GM19463 (cell line): ENCODE data around the gene ARL4A.
A peak's percentile ranks its signal among the peaks of the same experiment; 100 is the strongest.
"Not testable (repeated sequence)": the region's sequence is repeated elsewhere in the genome, so short reads cannot be mapped to it uniquely, and the experiment has no call there.

Source experiments
- ATAC-seq: cut with Tn5 transposase; IDR thresholded peaks from one replicate; pipeline ENCODE4 v1.9.1; 2021; ENCODE audit warnings: mild to moderate bottlenecking, moderate library complexity; ENCODE audit not compliant: unreplicated experiment

ARL4A gene

DNA sequence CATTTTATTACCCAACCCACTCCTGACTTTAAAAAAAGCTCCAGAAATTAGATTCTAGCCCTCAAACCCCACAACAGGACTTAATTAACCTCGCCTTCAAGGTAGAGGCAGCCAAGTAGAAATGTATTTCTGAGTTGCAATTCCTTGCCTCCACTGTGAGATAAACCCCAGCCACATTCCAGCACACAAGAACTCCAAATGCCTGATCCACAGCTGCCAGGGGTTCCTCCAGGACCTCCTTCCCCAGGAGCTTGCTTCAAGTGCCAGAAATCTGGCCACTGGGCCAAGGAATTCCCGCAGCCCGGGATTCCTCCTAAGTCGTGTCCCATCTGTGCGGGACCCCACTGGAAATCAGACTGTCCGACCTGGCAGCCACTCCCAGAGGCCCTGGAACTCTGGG, 25.9 kb upstream of the ARL4A start:
- no peak for ATAC-seq

DNA sequence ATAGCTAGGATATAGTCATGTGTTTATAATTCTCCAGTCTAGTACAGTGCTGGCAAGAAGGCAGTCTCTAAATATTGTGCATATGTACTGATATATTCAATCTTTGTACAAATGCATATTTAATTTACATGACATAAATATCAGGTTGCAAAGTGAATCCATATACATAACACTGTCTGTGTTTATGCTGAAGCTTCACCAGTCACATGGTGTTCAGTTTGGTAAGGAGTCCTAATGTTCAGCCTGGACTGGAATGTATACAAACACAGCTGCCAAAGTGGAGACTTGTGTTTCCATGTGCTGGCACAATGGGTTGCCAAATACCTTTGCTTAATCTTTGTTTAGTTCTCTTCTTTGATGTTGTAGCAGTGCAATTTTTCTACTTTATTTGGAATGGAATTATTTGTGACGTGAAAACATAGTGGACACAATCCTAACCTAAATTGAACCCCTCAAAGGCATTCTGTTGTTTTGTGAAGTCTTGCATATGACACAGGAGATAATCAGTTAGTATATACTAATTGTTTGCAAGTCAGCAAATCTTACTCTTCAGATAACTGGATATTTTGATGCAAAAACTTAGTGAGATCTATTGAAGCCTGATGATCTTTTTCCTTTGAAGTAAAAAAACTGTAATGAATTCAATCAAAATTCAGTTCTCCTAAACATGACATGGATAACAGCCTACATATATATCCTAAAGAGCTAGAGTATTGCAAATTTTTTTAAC, 17.3 kb upstream of the ARL4A start:
- ATAC-seq = no peak

DNA sequence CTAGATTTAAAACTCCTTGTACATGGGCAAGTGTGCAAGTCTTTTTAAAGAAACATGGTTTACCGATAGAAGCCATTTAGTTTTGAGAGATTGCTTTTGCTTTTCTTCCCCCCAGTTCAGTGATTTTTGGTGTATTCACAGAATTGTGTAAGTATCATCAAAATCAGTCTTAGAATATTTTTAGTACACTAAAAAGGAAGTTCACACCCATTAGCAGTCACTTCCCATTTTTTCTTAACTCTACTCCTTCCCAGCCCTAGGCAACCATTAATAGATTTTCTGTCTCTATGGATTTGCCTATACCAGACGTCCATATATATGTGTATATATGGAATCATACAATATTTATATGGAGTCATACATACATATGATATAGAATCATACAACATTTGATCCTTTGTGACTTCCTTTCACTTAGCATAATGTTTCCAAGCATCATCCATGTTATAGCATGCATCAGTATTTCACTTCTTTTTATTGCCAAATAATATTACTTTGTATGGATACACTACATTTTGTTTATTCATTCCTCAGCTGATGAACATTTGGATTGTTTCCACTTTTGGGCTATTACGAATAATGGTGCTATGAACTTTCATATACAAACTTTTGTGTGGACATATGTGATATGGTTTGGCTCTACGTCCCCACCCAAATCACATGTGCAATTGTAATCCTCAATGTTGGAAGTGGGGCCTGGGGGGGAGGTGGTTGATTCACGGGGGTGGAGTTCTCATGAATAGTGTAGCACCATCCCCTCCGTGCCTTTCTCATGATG, 16.5 kb upstream of the ARL4A start:
- ATAC-seq = no peak

DNA sequence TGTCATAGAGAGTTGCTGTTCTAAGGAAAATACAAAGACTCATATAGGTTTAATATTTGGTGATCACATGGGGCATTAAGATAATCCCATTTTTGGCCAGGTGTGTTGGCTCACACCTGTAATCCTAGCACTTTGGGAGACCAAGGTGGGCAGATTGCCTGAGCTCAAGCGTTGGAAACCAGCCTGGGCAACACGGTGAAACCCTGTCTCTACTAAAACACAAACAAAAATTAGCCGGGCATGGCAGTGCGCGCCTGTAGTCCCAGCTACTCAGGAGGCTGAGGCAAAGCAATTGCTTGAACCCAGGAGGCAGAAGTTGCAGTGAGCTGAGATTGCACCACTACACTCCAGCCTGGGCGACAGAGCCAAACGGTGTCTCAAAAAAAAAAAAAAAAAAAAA, 14.0 kb upstream of the ARL4A start:
- not testable (repeated sequence) for ATAC-seq

DNA sequence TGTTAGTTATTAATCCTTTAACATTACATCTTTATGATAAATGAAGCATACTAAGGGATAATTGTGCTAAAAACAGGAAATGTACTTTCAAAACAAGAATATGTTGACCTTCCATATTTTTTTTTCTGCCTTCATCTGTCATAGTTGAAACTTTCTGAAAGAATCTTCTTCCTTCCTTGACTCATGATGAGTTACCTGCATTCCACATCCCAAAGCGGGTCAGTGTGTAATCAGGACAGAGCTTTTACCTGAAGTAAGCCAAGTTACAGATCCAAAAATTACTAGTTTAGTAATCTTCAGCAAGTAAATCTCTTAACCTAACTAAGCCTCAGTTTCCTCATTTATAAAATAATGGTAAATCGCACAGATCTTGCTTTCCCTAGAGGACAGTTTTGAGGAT, 13.4 kb upstream of the ARL4A start:
- ATAC-seq = no peak

DNA sequence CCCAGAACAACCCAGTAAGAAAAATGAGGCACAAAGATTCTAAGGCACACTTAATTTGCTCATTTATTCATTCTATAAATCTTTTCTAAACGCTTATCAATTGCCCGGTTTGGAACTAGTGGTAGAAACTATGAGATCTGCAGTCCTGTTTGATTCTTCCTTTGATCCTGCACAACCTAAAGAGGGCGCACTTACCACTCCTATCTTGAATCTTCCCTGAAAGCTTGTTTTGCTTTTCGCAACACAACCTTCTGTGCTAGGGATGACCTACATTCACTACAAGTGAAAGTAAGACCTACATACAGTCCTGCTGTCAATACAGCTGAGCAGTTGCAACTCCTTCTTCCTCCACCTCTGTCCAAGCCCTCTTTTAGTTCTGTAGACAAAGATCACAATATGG, 12.6 kb upstream of the ARL4A start:
- ATAC-seq = peak; percentile 63

DNA sequence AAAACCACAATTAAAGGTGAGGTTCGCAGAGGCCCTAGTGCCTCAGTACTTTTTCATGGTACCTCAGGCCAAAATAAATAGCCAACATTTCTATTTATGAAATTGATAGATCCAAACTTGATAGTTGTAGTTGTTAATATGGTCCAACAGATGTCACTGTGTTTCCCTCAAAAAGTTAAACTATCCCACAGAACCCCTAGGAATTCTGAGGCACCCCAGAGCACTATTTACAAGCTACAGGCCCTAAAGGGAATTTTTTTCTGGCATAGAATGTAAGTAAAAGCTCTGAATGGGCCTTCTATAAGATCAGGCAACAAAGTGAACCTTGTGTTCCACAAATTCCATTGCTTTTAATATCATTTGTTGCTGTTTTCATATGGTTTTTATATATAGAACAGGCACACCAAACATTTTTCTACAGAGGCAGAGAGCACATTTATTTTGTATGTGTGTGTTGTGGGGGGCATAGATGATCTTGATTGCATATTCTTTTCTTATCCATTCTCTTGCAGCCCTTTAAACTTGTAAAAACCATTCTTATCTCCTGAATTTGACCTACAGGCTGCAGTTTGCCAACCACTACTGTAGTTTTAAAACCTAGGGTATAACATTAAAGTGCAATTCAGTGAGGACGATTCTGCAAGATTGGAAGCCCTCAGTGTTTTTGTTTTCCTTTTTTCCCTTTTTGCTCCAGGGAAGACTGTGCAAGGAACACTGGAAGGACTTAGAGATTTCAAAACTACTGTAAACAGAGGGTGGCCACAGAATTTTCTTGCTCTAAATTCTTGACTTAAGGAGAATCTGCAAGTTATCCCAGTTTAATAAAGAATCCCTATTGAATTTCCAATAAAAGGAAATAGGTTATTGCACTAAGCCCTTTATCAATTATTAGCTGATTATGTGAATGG, 3.5 kb upstream of the ARL4A start:
- ATAC-seq = no peak

DNA sequence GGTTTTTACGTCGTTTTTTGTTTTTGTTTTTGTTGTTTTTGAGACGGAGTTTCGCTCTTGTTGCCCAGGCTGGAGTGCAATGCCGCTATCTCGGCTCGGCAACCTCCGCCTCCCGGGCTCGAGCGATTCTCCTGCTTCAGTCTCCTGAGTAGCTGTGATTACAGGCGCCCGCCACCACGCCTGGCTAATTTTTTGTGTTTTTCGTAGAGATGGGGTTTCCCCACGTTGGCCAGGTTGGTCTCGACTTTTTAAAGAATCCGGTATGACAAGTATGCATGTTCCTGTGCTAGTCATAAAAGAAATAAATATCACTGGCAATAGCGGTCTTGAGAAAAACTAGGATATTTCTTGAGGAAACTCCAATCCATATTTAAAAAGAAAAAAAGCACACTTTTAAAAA, 2.7 kb upstream of the ARL4A start:
- no peak for ATAC-seq

DNA sequence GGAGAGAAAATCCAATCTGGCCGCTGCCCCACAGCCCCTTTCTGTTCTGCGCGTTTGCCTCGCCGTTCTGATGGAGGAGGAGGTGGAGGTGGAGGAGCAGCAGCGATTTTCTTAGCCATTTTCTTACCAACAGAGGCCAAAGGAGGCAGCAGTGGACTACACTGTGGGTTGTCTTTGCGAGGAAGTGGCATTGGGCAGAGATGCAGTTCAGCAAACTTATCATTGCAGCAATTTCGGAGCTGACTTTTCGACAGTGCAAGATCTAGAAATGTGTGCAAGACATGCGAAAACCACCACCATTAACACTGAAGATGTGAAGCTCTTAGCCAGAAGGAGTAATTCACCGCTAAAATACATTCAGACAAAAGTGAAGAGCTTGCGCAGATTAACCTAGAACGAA, 1.9 kb upstream of the ARL4A start:
- no peak for ATAC-seq

DNA sequence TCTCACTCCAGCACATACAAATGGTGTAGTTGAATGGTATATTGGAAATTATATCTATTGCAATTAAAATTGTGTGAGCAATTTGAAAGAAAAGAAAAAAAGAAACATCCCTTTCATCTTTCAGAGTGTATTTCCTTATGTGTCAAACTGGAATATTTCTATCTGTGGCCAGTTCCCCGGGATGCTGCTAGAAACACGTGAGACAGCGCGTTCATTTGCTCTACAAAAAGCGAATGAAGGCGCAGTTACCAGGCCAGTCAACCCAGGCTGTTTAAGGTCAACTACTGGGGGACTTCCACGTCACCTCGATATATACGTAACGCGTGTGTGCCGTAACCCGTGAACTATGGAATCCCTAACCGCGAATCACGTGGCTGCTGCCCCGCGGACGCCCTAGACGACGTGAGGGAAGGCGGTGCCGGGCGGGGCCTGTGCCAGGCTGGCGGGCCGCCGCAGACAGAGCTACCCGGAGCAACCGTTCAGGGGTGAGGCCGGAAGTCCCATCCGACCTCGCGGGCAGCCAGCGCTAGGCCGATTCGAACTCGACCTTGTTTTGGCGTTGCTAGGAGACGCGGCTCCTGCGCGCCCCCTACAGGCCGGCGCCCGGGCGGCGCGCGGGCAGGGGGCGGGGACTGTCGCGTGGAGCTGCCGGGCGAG, 1.1 kb upstream of the ARL4A start:
- ATAC-seq = peak; percentile 70

DNA sequence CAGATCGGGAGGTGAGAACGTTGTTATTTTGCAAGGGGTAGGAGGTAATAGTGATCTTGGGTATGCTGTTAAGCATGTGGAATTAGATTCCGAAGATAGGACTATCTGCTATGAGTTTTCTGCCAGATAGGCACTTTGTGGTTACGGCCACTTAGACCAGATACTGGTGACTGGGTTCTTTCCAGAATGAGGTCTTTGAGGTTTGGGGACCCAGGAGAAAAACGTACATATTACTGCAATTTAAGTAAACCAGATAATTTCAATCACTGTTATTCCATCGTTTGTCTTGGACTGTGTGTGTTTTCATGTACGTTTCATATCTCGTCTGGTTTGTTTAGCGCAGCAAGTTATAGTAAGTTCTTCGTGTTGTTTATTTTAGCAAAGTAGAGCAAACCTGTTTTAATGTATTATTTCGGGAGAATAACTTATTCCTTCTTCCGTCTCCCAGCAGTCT, 312 bp downstream of the ARL4A start:
- ATAC-seq = no peak

DNA sequence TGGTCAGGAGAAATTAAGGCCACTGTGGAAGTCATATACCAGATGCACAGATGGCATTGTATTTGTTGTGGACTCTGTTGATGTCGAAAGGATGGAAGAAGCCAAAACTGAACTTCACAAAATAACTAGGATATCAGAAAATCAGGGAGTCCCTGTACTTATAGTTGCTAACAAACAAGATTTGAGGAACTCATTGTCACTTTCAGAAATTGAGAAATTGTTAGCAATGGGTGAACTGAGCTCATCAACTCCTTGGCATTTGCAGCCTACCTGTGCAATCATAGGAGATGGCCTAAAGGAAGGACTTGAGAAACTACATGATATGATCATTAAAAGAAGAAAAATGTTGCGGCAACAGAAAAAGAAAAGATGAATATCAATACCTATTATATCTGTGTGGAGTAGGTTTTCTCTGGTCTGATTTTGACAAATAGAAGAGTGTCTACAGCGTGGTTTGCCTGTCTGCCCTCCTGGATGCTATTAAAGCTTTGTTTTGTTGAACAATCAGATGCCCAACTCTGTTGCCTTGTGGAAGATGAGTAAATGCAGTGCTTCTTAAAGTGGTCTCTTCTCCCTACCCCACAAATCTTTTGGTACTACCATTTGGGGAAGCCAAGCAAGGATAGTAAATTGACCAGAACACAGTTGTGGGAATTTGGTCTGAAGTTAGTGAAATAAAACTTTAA, 1.2 kb downstream of the ARL4A start:
- ATAC-seq = not testable (repeated sequence)

DNA sequence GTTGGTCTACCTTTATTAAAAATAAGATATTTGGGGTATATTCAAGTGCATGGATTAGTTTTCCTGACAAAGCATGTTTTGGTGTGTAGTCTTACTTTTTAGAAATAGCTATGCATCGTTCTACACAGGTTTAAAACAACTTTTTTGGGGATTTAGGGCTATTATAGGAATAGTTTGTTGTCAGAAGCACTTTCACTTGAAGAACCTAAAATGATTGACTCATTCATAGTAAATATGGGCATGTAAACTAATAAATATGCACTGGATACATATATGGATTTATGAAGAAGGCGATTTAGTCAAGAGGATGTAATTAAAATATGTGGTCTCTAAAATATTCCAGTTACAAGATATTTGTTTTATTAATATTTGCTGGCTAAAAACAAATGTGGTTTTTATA, 2.0 kb downstream of the ARL4A start:
- no peak for ATAC-seq

DNA sequence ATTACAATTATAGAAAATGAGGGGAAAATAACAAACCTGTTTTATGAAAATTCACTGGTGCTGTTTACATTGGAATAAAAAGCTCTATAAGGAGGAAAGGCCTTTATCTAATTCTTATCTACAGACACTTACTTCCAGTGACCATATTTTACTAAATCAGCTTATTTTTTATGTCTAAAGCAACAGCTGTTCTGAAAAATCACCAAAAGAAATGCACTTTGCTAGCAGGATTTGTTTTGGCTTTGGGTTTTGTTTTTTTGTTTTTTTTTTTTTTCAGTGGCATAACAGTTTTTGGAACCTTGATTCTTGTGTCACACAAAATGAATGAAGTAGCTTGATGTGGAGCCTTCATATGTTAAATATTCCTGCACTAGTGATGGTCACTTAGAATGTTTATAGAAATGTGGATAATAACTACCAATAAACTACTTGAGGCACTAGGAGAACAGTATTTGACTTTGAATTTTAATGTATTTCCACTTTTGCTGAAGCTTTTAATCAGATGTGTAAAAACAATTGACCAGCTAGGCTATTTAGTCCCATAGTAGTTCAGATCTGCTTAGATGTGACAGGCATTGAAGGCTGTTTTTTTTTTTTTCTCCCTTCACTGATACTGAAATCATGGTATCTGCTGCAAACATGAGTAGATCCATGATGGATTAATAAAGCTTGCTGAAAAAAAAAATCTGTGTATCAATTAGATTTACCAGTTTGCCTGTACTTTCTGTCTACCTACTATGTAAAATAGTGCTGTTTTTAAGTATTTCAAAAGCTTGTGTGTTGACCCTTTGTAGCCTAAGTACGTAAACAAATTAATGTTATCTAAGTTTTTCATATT, 2.8 kb downstream of the ARL4A start:
- ATAC-seq = no peak

DNA sequence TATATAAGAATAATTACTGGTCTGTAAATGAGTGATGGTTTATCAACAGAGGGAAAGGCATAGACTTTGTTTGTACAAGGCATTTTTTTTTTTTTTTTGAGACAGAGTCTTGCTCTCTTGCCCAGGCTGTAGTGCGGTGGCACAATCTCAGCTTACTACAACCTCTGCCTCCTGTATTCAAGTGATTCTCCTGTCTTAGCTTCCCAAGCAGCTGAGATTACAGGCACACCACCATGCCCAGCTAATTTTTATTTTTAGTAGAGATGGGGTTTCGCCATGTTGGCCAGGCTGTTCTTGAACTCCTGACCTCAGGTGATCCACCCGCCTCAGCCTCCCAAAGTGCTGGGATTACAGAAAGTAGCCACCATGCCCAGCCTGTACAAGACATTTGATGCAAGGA, 4.0 kb downstream of the ARL4A start:
- not testable (repeated sequence) for ATAC-seq

DNA sequence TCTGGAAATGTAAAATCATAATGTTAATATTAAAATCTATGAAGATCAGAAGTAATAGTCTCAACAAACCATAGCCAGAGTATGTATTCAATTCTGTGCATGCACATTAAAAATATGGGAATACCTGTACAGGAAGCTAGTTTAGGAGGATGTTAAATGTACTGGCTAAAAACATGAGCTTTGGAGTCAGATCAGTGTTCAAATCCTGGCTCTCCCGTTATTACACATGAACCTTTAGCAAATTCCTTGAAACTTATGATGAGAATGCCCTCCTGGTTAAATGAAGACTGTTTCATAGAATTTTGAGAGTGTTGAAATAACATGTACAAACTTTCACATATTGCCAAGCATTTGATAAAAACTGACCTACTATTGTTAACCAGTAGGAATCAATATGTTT, 4.6 kb downstream of the ARL4A start:
- no peak for ATAC-seq

DNA sequence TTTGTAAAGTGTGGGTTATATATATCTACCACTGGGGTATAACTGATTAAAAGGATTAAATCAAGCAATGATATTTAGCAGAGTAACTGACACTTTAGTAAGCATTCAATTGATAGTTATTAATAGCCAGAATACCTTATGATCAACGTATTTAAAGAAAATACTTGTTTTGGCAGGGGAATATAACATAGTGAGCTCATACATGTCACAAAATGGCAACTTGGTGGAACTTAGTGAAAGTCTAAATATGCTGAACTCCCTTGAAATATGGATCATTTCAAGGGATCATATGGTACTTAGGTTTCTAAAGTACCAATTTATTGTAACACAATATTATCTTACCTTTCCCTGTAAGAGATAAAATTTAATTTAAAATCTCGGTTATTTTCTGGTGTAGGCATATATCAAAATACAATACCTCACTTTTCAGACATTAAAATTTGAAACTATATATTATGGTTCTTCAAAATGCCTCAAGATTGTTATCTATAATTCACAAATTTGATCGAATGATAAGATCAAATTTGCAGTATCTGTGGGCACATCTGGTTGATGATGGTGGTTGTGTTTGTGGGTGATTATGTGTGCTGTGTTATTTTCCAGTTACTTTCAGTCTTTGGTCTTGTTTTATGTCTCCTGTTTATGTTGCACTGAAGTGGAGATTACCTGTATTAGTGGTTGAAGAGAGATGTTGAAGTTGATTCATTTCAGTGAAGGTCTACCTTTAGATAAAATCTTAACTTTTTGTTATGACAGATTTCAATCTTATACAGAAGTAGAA, 5.2 kb downstream of the ARL4A start:
- no peak for ATAC-seq

DNA sequence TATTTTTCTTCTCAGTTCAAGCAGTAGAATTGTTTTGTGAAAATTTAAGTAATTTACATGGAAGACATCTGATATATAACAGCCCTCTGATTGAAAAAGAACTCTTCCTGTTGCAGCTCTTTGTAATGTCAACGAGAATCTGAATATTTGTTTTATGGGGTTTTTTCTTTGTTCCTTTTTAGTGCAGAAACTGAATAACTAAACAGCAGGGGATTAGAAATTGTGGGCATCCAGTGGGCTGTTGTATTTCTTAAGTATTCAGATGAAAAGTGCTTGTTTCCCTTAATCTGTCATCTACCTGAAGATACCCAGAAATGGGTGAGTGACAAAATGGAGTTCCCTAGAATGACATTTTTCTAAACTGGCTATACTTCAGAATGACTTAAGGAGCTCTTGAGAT, 7.4 kb downstream of the ARL4A start:
- ATAC-seq = no peak

DNA sequence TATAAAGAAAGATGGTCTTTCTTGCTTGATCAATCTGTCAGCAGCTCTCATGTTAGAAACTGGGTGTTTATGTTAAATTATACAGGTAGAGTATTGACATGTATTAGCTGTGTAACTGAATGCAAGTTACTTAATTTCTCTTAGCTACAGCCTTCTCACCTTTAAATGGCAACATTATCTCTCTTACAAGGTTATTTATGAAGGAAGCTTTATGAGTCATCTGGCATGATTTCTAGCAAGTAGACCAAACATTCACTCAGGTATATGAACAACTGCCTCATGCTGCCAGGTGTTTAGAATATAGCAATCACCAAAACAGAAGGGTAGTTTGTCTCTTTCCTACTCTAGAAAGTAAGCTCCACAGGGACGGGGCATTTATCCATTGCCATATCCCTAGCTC, 8.5 kb downstream of the ARL4A start:
- ATAC-seq = no peak
